C4-2B (cell line): ENCODE results near the gene RMDN2.

Experiments used
- ZFX ChIP-seq: fragments of 450-650 bp; IDR thresholded peaks from 2 replicates; pipeline ENCODE4 v1.6.1; 2017
- TF ChIP-seq, protein P1 (sequence below): fragments of 450-650 bp; conservative IDR thresholded peaks from 2 replicates; pipeline ENCODE4 v1.5.1; 2017; ENCODE audit warnings: mild to moderate bottlenecking

DNA sequence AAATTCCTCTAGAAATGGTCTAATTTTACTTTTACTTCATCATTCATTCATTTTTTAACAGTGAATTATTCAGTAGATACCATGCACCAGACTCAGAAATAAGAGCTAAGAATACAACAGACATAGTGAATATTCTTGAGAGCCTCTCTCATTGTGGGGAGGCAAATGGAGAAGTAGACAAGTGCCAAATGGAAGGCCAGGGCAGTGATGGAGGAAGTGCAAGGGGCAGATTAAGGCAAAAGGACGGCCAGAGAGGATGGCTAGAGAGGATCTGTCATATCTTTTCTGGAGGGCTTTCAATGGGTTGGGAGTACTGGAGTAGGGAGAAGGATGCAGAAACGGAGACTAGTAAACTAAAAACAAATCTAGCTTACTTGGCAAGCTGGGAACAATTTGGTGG is 19.0 kb upstream of the RMDN2 start:
- TF ChIP-seq, protein P1, sequence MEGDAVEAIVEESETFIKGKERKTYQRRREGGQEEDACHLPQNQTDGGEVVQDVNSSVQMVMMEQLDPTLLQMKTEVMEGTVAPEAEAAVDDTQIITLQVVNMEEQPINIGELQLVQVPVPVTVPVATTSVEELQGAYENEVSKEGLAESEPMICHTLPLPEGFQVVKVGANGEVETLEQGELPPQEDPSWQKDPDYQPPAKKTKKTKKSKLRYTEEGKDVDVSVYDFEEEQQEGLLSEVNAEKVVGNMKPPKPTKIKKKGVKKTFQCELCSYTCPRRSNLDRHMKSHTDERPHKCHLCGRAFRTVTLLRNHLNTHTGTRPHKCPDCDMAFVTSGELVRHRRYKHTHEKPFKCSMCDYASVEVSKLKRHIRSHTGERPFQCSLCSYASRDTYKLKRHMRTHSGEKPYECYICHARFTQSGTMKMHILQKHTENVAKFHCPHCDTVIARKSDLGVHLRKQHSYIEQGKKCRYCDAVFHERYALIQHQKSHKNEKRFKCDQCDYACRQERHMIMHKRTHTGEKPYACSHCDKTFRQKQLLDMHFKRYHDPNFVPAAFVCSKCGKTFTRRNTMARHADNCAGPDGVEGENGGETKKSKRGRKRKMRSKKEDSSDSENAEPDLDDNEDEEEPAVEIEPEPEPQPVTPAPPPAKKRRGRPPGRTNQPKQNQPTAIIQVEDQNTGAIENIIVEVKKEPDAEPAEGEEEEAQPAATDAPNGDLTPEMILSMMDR = no peak
- TF ChIP-seq ZFX = no peak
